GM20000 (cell line): ENCODE results near the gene PLPPR3.
A peak's percentile ranks its signal among the peaks of the same experiment; 100 is the strongest.

Source experiments
- DNase-seq: peaks from one replicate; pipeline ENCODE4 v3.0.0; 2012; ENCODE audit warnings: low spot score
- CTCF ChIP-seq: IDR thresholded peaks from 2 replicates; pipeline ENCODE4 v1.5.1; 2012; ENCODE audit warnings: mild to moderate bottlenecking, control low read depth; ENCODE audit errors: extremely low read depth, missing control alignments

The PLPPR3 gene

DNA sequence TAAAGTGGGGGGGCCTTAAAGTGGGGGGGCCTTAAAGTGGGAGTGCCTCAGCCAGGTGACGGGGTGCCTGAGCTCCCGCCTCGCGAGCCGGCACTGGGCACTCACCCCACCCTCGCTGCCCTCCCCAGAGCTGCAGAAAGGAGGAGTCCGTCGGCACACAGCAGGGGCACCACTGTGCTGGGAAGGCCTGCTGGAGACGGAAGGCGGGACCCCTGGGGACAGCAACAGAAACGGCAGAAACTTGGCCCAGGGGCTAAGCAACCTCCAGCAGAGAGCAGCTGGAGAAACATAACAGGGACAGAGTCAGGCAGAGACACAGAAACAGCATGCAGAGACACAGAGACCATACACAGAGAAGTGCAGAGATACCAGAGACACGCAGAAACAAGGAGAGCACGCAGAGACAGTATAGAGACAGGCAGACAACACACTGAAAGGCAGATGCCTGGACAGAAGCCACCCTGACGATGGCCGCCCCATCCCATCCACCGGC lies 45.6 kb upstream of the PLPPR3 start:
- no peak for DNase-seq

DNA sequence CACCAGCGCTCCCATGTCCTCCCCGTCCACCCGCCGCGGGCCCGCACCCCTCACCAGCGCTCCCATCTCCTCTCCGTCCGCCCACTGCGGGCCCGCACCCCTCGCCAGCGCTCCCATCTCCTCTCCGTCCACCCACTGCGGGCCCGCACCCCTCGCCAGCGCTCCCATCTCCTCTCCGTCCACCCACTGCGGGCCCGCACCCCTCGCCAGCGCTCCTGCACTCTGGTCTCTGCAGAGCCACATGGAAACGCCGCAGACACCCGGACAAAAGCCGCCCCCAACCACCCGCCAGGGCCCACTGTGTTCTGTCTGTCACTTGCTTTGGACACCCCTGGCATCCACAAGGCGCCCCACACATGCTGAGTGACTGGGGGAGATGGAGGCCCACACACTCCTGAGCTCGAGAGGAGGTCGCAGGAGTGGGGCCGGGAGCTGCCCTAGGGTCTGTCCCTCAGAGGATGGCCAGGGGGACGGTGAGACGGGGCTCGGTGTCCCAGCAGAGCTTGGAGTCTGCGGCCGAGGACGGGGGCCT lies 45.1 kb upstream of the PLPPR3 start:
- TF ChIP-seq CTCF = no peak
- no peak for DNase-seq

More for the DNA sequence above, 45.6 kb upstream of the PLPPR3 start:
- TF ChIP-seq CTCF = no peak

- no peak for TF ChIP-seq CTCF
- no peak for DNase-seq
These were observed 41.5 kb upstream of the PLPPR3 start for GRCh38 chr19:863315-863620.

DNA sequence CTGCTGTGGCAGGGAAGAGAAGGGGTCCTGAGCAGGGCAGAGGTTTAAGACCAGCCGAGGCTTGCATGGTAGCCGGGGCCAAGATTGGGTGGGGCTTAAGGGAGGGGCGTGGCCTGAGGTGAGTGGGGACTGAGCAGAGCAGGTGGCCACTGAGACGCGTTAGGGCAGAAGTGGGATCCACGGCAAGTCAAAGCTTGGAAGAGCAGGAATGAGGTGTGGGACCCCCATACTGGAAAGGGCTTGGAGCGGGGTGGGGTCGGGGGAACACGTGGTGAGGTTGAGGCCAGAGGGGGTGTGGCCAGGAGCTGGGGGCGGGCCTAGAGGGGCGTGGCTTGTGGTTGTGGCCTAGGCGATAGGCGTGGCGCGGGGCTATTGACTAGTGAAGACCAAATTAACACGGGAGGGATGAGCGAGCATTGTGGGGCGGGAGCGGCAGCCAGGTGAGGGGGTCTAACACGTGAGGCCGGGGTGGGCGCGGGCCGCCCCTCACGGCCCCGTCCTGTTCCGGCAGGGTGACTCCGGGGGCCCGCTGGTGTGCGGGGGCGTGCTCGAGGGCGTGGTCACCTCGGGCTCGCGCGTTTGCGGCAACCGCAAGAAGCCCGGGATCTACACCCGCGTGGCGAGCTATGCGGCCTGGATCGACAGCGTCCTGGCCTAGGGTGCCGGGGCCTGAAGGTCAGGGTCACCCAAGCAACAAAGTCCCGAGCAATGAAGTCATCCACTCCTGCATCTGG lies 41.0 kb upstream of the PLPPR3 start:
- DNase-seq = peak; percentile 90
- TF ChIP-seq CTCF = no peak

GRCh38 chr19:861756-862580 lies 40.2 kb upstream of the PLPPR3 start:
- TF ChIP-seq CTCF = no peak

DNA sequence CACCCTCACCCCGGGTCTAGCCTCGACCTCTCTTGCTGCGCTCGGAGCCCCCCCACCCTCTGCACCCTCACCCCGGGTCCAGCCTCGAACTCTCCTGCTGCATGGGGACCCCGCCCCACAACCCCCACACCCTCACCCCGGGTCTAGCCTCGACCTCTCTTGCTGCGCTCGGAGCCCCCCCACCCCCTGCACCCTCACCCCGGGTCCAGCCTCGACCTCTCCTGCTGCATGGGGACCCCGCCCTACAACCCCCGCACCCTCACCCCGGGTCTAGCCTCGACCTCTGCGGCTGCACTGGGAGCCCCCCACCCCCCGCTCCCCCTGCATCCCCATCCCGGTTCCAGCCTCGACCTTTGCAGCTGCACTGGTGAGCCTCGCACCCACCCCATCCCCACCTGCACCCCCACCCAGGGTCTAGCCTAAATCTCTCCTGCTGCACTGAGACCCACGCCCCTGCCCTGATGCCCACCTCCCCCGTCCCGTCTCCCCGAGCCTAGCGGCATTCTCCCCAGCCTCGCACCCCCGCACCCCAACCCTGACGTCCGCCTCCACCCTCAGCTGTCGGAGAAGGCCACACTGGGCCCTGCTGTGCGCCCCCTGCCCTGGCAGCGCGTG lies 39.5 kb upstream of the PLPPR3 start:
- TF ChIP-seq CTCF = no peak
- DNase-seq = no peak

More at GRCh38 chr19:861756-862580, 40.2 kb upstream of the PLPPR3 start:
- DNase-seq = peak; percentile 92
